Measurements from ENCODE around the gene OR52R1. TPM values are rescaled to one million over a fixed set of nuclear protein-coding genes. Genes with fewer than 3 reads are reported as not detected.

The OR52R1 gene
- total and polyA plus RNA-seq, 12 donors = not detected

GRCh38 chr11:4766420-4767043 is 37.6 kb downstream of the OR52R1 start:
- Histone ChIP-seq H3K9me3 (no peaks in the 10 kb centered on the region), H3K4me1 (no peaks in the 10 kb centered on the region), H3K36me3 (no peaks in the 10 kb centered on the region), H3K4me3 (no peak overlapping the region), H3K27ac (no peak overlapping the region), H3K27me3 (no peaks in the 10 kb centered on the region)
- no peak for ATAC-seq
- WGBS, 2 donors = 85 to 87% methylated on average over 6 of the region's 6 CpGs
- DNase-seq = no peak
- intact Hi-C loops (cut with DNase I) = no loop called here
- no peak for TF ChIP-seq CTCF (IDR thresholded peaks at IDR 0.05)

- Histone ChIP-seq H3K36me3 (no peaks in the 10 kb centered on the region), H3K27ac (no peak overlapping the region), H3K27me3 (no peaks in the 10 kb centered on the region), H3K4me1 (no peaks in the 10 kb centered on the region), H3K4me3 (no peak overlapping the region), H3K9me3 (no peaks in the 10 kb centered on the region)
- DNase-seq = no peak
- ATAC-seq = no peak
- TF ChIP-seq CTCF (IDR thresholded peaks at IDR 0.05) = no peak
- 77 to 85% methylated on average over 2 of the region's 2 CpGs for WGBS, 2 donors
- intact Hi-C loops (cut with DNase I) = no loop called here
These were observed 41.1 kb downstream of the OR52R1 start for GRCh38 chr11:4763096-4763495.

Other genes with a start within 250 kb of the OR52R1 start
- not detected for gene OR52I2, start 222.6 kb downstream of the OR52R1 start, total RNA-seq
- not detected for gene OR52I2, start 222.6 kb downstream of the OR52R1 start, polyA plus RNA-seq
- not detected for gene OR52I1, start 210.3 kb downstream of the OR52R1 start, total RNA-seq
- gene OR52I1, start 210.3 kb downstream of the OR52R1 start, polyA plus RNA-seq = not detected
- 10 to 100 TPM in 6 of 10 donors, 1 to 10 TPM in 4; 6.4 to 12.8 (median 10.5) TPM for gene TRIM68, start 196.1 kb downstream of the OR52R1 start, total RNA-seq
- gene TRIM68, start 196.1 kb downstream of the OR52R1 start, polyA plus RNA-seq = 1 to 10 TPM; 3.5 to 5.3 TPM
- not detected for gene OR51D1, start 166.9 kb downstream of the OR52R1 start, total RNA-seq
- not detected for gene OR51D1, start 166.9 kb downstream of the OR52R1 start, polyA plus RNA-seq
- gene OR51E1, start 160.4 kb downstream of the OR52R1 start, total RNA-seq = 1 to 10 TPM in 9 of 10 donors, under 1 TPM in 1; 0.68 to 3.4 (median 1.6) TPM
- 1 to 10 TPM; 2.3 to 2.6 TPM for gene OR51E1, start 160.4 kb downstream of the OR52R1 start, polyA plus RNA-seq
- under 1 TPM in 4 of 10 donors, not detected in 6; 0.12 to 0.25 (median 0.16) TPM for gene OR51E2, start 106.5 kb downstream of the OR52R1 start, total RNA-seq
- gene OR51E2, start 106.5 kb downstream of the OR52R1 start, polyA plus RNA-seq = under 1 TPM; 0.07 to 0.25 TPM
- not detected for gene MMP26, start 99.6 kb downstream of the OR52R1 start, total RNA-seq
- gene MMP26, start 99.6 kb downstream of the OR52R1 start, polyA plus RNA-seq = not detected
- gene OR51F1, start 34.4 kb downstream of the OR52R1 start, total RNA-seq = not detected
- gene OR51F1, start 34.4 kb downstream of the OR52R1 start, polyA plus RNA-seq = not detected
- not detected for gene OR51F2, start 16.9 kb upstream of the OR52R1 start, total RNA-seq
- not detected for gene OR51F2, start 16.9 kb upstream of the OR52R1 start, polyA plus RNA-seq
- gene OR51S1, start 44.8 kb upstream of the OR52R1 start, total RNA-seq = not detected
- gene OR51S1, start 44.8 kb upstream of the OR52R1 start, polyA plus RNA-seq = not detected
- not detected for gene OR51T1, start 77.5 kb upstream of the OR52R1 start, total RNA-seq
- not detected for gene OR51T1, start 77.5 kb upstream of the OR52R1 start, polyA plus RNA-seq
- not detected for gene OR51A7, start 99.4 kb upstream of the OR52R1 start, total RNA-seq
- not detected for gene OR51A7, start 99.4 kb upstream of the OR52R1 start, polyA plus RNA-seq
- gene OR51G2, start 115.0 kb upstream of the OR52R1 start, total RNA-seq = not detected
- not detected for gene OR51G2, start 115.0 kb upstream of the OR52R1 start, polyA plus RNA-seq
- not detected for gene OR51G1, start 120.0 kb upstream of the OR52R1 start, total RNA-seq
- gene OR51G1, start 120.0 kb upstream of the OR52R1 start, polyA plus RNA-seq = not detected
- gene OR51A4, start 143.2 kb upstream of the OR52R1 start, total RNA-seq = not detected
- not detected for gene OR51A4, start 143.2 kb upstream of the OR52R1 start, polyA plus RNA-seq
- gene OR51A2, start 151.3 kb upstream of the OR52R1 start, total RNA-seq = not detected
- gene OR51A2, start 151.3 kb upstream of the OR52R1 start, polyA plus RNA-seq = not detected
- gene OR51L1, start 190.5 kb upstream of the OR52R1 start, total RNA-seq = not detected
- not detected for gene OR51L1, start 190.5 kb upstream of the OR52R1 start, polyA plus RNA-seq
- not detected for gene OR52J3, start 242.1 kb upstream of the OR52R1 start, total RNA-seq
- gene OR52J3, start 242.1 kb upstream of the OR52R1 start, polyA plus RNA-seq = not detected

All from heart right ventricle (tissue), 16 donors.